GM18867 (cell line): ENCODE data around the gene MICAL3.

Experiments
- ATAC-seq: cut with Tn5 transposase; IDR thresholded peaks from one replicate; pipeline ENCODE4 v1.9.1; 2021; ENCODE audit warnings: mild to moderate bottlenecking, moderate library complexity; ENCODE audit not compliant: unreplicated experiment

The MICAL3 gene

GRCh38 chr22:17956630-17957029 lies 67.7 kb downstream of the MICAL3 start:
- ATAC-seq = no peak

- no peak for ATAC-seq
These were observed 68.6 kb downstream of the MICAL3 start for GRCh38 chr22:17955590-17956379.

GRCh38 chr22:17954860-17955587 lies 69.3 kb downstream of the MICAL3 start:
- no peak for ATAC-seq

- ATAC-seq = no peak
These were observed 70.0 kb downstream of the MICAL3 start for GRCh38 chr22:17954200-17954859.

GRCh38 chr22:17953147-17953546 lies 71.2 kb downstream of the MICAL3 start:
- no peak for ATAC-seq

GRCh38 chr22:17952273-17952801 lies 72.0 kb downstream of the MICAL3 start:
- ATAC-seq = no peak

- no peak for ATAC-seq
These were observed 73.0 kb downstream of the MICAL3 start for GRCh38 chr22:17951315-17951714.

- ATAC-seq = no peak
These were observed 73.6 kb downstream of the MICAL3 start for GRCh38 chr22:17950651-17951214.

GRCh38 chr22:17949642-17950473 lies 74.5 kb downstream of the MICAL3 start:
- no peak for ATAC-seq

- no peak for ATAC-seq
These were observed 76.3 kb downstream of the MICAL3 start for GRCh38 chr22:17948101-17948500.

- no peak for ATAC-seq
These were observed 77.5 kb downstream of the MICAL3 start for GRCh38 chr22:17946662-17947367.

- ATAC-seq = no peak
These were observed 78.3 kb downstream of the MICAL3 start for GRCh38 chr22:17945888-17946648.

- ATAC-seq = no peak
These were observed 79.0 kb downstream of the MICAL3 start for GRCh38 chr22:17945156-17945887.

- ATAC-seq = no peak
These were observed 80.1 kb downstream of the MICAL3 start for GRCh38 chr22:17944256-17944655.

- ATAC-seq = no peak
These were observed 80.7 kb downstream of the MICAL3 start for GRCh38 chr22:17943533-17944249.

GRCh38 chr22:17942721-17943120 lies 81.6 kb downstream of the MICAL3 start:
- no peak for ATAC-seq
